HCEC 1CT (cell line): Measurements from ENCODE around the gene CASS4.

ENCODE experiments used
- DNase-seq: peaks from one replicate; pipeline ENCODE4 v3.0.0-alpha.2; 2017

CASS4 gene

DNA sequence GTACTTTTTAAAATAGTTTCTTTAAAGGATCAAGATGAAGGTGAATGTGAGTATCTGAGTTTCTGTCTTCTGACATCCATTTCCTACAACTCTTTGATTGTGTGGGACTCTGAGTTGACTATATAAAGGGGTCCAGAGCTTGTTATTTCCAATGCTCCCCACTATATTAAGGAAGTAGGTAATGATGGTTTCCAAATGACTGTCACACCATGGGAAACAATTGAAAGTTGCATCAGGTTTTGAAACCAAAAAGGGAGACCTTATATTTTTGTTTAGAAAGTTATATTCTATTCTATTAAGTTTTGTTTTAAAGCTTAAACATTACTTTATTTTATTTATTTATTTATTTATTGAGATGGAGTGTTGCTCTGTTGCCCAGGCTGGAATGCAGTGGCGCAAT is 11.2 kb downstream of the CASS4 start:
- DNase-seq, result no peak

- DNase-seq, result no peak
Measured at GRCh38 chr20:56423886-56424285, 11.8 kb downstream of the CASS4 start.

DNA sequence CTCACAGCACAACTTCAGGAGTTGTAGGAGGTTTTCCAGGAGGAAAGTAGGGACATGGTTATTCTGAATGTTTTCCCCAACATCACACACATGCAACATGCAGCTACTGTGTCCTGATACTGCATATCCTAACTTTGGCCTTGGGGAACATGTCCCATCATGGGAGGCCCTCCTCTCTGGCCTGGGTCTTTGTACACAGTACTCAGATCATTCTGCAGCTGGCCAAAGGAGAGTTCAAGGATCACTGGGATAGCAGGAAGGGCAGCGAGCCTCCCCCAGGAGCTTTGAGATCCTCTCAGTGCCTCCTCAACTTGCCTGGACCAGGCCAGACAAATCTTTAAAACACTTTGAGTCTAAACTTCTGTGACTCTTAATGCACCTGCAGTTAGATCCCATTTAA is 12.9 kb downstream of the CASS4 start:
- no peak for DNase-seq

DNA sequence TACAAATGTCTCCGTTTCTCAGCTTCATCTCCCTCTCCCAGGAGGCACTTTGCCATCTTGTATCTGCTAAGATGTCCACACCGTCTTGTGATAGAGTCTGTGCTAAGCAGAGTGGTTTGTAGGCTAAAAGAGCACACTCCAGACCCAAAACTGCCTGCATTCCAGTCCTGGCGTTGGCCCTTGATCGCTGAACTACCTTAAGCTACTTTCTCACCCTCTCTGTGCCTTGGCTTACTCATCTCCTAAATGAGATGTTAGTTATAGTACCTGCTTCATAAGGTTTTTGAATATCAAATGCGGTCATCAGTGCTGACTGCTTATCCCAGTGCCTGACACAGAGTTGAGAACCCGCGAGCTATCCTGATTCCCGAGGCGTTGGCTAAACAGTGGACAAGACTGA is 14.0 kb downstream of the CASS4 start:
- DNase-seq, result no peak

GRCh38 chr20:56426926-56427325 is 14.9 kb downstream of the CASS4 start:
- no peak for DNase-seq

DNA sequence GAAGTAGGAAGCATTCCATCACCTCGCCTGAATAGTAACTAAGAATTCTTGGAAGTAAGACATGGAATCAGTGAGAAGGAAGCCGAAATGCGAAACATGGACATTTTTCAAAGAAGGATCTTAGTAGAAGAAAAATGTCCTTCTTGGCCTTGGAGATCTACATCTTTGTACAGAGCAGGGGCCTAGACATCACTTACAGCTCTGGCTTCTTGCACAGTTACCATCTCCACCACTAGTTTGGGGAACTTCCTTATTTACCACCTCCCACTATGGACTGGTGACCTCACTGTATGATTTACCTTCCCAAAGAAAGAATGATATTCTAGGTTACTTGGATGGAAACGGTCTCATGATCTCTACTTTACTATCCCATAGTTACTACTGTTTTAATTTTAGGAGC is 15.7 kb downstream of the CASS4 start:
- no peak for DNase-seq

DNA sequence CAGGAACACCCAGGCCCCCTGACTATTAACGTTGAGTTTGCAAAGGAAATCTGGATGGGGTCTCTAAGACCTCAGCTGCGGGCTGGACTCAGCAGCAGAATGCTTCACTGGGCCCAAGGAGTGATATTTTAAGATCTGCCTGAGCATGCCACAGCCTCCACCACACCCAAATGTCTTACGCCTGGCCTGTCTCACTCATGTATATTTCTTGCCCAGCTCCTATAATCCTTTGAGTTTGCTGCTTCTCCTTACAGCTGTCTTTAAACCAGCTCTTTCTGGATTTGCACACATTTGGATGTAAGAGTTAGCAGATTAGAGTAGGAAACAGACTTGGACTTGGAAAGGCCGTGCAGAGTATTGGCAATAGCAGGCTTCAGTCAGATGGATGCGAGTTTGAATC is 16.4 kb downstream of the CASS4 start:
- no peak for DNase-seq

DNA sequence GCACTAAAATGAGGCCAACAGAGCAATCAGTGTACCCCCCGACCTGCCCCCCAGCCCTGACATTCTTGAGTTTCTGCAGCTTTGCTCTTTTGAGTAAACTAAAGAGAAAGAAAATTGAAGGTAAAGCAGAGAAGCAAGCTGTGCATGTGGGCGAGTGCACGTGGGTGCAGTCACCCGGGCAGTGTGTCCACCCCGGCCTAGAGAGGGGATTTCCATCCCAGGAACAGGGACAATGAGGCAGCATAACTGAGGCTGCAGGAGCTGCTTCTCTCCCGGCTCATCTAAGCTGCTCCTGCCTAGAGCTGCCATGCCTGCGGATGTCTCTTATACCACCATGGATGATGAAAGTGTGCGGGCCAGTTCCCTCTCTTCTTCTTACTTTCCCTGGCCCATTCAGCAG is 16.8 kb downstream of the CASS4 start:
- DNase-seq, result no peak

DNA sequence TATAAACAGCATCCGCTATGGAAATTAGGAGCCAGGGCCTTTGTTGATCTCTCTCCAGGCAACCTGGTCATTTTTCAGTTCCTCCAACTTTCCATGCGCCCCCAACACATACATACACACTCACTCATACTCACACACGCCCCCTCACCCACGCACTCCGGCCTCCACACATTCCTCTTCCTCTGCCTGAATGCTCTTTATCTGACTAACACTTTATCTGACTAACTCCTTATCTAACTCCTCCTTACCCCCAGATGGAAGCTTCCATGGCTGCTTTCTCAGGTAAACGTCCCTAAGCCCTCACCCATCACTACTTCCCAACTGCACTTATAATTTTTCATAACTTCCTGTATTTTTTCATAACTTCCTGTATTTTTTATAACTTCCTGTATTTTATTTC is 17.4 kb downstream of the CASS4 start:
- DNase-seq, result peak; percentile 66

DNA sequence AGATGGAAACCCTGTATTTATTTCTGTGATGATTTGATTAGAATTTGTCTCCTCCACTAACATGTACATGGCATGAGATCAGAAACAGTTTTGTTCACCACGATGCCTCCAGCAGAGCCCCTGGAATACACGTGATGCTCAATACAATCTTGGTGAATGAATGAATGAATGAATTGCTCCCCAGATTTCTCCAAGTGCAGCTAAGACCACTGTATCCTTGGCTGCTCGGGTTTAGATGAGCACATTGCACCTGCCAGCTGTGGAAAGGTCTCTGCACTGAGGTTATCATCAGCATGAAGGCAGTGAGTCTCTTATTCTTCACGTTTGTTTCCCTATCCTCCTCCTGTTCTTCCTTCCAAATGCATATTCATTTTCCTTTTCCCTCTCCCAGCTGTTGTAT is 17.9 kb downstream of the CASS4 start:
- no peak for DNase-seq

DNA sequence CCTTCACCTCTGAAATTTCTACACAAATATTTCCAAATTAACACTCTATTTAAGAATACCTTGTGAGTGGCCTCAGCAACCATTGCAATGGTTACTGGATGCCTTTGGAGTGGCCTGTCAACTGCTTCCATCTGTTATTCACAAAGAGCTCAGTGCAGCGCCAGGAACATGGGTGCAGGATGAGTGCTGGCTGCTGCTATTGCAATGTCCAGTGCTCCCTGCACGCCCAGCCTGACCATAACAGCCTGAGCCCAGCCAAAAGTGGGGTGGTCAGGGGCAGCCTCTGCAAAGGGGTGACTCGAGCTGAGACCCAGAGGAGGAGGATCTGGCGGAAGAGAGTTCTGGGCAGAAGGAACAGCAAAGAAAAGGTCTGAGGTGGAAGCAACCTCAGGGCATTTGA is 18.4 kb downstream of the CASS4 start:
- no peak for DNase-seq

DNA sequence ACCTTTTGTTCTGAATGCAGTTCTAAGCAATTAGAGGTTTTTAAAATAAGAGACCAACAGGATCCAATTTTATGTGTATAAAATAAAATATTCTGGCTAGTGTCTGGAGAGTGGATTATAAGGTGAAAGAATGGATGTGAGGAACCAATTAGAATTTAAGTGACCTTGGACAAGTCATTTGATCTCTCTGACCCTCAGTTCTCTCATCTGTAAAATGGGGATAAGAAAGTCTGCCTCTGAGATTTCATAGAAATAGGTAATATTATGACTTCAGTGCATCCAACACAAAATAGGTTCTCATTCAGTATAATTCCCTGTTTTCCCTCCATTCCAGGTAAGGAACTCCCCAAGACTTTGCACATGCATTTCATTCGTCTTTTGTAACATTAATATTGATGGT is 18.9 kb downstream of the CASS4 start:
- DNase-seq, result no peak

- DNase-seq, result no peak
Measured at GRCh38 chr20:56431471-56431870, 19.4 kb downstream of the CASS4 start.

DNA sequence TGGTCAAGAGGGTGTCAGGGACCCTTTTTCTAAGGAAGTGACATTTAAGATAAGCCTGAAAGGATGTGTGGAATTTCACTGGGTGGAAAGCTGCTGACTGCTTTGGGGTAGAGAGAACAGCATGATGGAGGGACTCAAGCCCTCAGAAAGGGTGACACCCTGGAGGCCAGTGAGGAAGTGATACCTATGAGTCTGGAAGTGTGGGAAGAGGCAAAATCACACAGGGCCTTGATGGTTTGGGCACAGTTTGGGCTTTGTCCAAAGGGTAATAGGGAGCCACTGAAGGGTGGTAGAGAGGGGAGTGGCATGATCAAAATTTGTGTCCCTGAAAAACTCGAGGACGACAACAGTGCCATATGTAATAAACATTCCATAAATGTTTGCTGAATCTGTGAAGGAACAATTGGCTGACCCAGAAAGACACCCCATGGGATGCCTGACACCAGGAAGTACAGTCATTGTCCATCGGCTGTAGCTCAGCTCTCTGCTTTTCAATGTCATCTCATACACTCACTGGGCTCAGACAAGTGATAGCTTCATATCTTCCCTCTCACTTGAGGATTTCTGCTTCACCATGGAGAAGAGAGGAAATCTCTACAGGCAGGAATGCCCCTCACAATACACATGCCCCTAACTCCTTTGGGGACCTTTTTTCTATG is 21.3 kb downstream of the CASS4 start:
- DNase-seq, result no peak

DNA sequence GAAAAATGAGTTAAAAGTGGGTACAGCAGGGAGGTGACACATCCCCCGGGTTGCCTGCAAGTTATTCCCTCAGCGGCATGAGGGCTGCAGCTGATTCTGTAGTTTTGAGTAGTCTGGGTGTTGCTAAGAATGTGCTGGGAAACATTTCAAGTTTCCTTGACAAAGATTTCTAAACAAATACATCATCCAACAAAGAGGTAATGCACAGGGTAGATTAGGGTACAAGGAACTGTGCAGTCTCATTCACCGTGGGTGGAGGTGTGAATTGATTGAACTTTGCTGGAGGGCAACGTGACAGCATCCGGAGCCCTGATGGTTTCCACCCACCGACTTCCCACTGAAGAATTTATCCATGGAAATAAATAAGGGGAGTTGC is 21.8 kb downstream of the CASS4 start:
- DNase-seq, result no peak

DNA sequence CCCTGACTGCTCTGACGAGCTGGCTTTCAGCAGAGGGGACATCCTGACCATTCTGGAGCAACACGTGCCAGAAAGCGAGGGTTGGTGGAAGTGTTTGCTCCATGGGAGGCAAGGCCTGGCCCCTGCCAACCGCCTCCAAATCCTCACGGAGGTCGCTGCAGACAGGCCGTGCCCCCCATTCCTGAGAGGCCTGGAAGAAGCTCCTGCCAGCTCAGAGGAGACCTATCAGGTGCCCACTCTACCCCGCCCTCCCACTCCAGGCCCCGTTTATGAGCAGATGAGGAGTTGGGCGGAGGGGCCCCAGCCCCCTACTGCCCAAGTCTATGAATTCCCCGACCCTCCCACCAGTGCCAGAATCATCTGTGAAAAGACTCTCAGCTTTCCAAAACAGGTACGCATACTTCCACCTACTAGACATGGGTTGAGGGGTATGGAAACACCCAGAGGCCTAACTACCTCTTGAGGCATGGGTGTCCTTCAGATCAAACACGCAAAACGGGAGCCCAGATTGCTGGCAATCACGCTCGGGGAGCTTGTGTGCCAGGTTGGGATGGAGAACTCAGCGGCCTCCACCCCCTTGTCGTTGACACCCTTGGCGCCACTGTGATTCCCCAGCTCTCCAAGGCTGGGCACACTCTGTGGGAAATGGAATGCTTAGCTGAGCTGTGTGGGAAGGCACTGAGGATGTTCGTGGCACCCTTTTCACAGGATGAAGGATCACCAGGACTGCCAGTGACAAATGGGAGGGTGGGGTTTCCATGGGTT is 25.3 kb downstream of the CASS4 start:
- DNase-seq, result no peak

- no peak for DNase-seq
Measured at GRCh38 chr20:56438284-56438683, 26.2 kb downstream of the CASS4 start.

- peak; percentile 87 for DNase-seq
Measured at GRCh38 chr20:56439771-56440291, 27.8 kb downstream of the CASS4 start.

DNA sequence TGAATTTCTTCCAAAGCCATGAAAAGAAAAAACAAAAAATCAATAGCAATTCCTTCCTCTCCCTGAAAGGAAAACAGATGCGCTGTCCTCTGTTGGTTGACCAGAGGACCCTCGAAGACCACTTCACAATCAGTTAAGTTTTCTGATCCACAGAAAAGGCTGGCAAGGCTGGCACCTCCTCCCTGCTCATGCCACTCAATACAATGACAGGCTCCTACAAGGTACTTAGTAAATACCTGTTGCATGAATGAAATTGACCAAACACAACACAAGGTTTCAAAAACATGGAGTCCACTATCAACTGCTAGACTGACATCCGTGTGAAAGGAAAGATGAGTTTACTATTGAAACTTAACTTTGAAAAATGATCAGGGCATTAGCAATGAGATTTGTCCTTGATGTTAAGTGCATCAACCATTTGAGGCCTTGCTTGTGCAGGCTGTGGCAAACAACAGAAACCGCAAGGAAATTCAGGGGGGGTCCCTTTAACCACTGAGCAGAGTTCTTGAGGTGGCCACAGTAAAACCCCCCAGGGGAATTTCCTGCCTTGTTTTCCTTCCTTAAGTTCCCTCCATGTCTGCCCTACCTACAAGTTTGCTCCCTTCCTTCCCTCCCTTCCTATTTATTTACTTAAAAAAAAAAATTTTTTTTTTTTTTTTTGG is 28.4 kb downstream of the CASS4 start:
- DNase-seq, result no peak

DNA sequence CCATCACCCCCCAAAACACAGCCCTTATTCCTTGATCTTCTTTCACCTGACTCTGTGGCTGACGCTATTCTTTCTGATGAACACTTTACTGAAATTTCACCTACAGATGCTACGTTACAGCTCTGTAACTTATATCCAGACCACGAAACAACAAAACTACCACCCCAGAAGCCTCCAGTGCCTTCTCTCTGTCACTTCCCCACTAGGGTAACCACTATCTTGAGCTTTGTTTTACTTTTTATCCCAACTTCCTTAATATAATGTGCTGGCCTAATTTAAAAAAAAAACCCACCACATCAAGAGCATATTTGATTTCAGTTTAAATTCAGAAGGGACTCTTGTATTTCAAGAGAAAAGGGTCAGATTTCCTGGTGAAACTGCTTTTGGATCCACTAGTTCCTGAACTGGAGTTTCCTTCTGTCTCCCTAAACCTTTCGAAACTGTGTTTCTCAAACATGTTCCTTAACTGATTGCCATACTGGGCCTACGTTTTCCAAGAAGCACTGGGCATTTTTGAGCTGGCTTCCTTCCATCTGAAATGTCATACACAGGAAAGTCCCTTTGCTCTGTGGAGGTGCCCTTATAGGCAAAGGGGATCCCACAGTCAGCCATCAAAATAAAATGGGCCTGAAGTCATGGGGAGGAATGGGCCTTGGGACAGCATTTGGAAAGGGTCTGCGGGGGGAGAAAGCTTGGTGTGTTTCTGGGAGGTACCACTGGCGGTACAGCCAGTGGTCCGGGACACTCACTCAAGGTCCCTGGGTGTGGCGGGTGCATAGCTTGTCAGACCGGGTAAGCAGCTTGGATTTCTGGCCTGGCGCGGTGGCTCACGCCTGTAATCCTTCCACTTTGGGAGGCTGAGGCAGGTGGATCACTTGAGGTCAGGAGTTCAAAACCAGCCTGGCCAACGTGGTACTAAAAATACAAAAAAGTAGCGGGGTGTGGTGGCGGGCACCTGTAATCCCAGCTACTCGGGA is 30.6 kb downstream of the CASS4 start:
- DNase-seq, result no peak

DNA sequence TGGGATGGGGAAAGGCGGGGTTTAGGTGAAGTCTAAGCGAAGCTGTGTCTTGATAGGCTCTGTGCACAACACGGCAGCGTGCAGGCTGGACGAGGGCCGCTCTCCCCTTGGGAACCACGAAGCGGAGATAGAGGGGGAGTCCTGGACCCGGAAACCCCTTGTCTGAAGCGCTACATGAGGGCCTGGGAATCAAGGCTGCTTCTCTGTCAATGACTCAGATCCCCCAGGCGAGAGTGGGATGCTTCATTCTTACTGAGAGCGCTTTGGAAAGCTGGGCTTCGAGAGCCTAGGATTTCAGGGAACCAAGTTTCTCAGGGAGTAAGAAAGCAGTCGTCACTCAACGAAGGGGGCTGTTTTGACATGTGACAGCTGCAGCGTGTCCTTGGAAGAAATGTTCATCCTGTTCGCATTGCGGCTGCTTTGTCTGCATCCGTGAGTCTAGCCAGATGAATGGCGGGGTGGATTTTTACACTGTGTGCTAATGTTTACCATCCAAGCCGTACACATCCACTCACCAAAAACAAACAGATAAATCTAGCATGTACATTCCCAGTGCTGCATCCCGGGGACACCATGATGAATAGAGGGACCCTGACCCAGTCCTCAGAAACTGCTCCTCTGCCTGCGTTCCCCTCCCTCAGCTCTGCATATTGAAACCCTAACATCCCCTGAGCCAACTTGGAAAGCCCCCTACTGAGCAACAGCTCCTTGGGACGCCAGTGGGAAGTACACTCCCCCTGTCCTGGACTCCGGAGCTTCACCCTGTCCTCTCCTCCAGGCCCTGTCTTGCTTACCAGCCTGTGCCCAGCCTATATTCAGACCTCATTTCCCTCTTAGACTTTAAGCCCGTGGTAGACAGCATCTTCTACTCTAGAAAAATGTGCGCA is 31.8 kb downstream of the CASS4 start:
- DNase-seq, result no peak

DNA sequence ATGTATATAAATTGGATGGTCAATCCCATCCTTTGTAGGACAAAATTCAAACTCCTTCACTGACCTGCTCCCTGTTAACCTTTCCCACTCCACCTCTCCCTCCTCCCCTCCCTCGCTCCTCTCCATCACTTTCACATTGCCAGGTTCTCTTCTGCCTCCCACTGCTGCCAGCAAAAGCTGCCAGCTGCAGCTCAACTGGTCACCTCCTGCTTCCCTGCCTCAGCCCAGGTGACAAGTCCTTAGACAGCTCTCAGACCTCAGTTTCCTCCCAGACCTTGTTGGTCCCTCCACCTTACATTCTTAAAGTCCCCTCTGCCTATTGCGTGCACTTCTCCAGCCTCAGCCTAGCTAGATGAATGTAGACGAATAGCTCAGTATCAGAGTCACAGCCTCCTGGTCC is 33.1 kb downstream of the CASS4 start:
- no peak for DNase-seq
